Neuronal stem cell (in vitro differentiated cells): ENCODE results near the gene RIPPLY1.
"Not testable (repeated sequence)": the region's sequence is repeated elsewhere in the genome, so short reads cannot be mapped to it uniquely, and the experiment has no call there.

Source experiments
- DNase-seq: peaks from one replicate; pipeline ENCODE4 v3.0.0-alpha.2; 2013; ENCODE audit warnings: low spot score
- H2AFZ ChIP-seq: one replicate; pipeline ENCODE4 v1.6.1; 2013; ENCODE audit warnings: mild to moderate bottlenecking, low read length, inconsistent platforms
- H2AK5ac ChIP-seq: 2 replicates; pipeline ENCODE4 v1.6.1; 2013; ENCODE audit warnings: low read depth, mild to moderate bottlenecking, inconsistent platforms, low read length, moderate library complexity, mixed read lengths
- H2BK120ac ChIP-seq: 2 replicates; pipeline ENCODE4 v1.6.1; 2013; ENCODE audit warnings: low read depth, mild to moderate bottlenecking, inconsistent platforms, low read length, moderate library complexity, mixed read lengths
- H2BK12ac ChIP-seq: one replicate; pipeline ENCODE4 v1.6.1; 2013; ENCODE audit warnings: low read length, inconsistent platforms
- H2BK15ac ChIP-seq: 2 replicates; pipeline ENCODE4 v1.6.1; 2013; ENCODE audit warnings: mild to moderate bottlenecking, low read length, inconsistent platforms, mixed read lengths
- H2BK5ac ChIP-seq: one replicate; pipeline ENCODE4 v1.6.1; 2013; ENCODE audit warnings: inconsistent platforms, mild to moderate bottlenecking, low read length, moderate library complexity
- H3K14ac ChIP-seq: one replicate; pipeline ENCODE4 v1.6.1; 2013; ENCODE audit warnings: low read length, inconsistent platforms
- H3K18ac ChIP-seq: 2 replicates; pipeline ENCODE4 v1.6.1; 2013; ENCODE audit warnings: low read length, inconsistent platforms
- H3K23ac ChIP-seq: 2 replicates; pipeline ENCODE4 v1.6.1; 2013; ENCODE audit warnings: low read depth, mild to moderate bottlenecking, mixed read lengths, low read length, inconsistent platforms; ENCODE audit not compliant: poor library complexity
- H3K27ac ChIP-seq: replicated peaks from 3 replicates; pipeline ENCODE4 v1.5.1; 2013; ENCODE audit warnings: low read length, inconsistent platforms
- H3K27me3 ChIP-seq, 3 experiments: 2 replicates each; pipeline ENCODE4 v1.6.1; 2013; ENCODE audit warnings: low read length in 3 of 3, mild to moderate bottlenecking in 2 of 3, inconsistent platforms in 1 of 3, low read depth in 1 of 3, mixed read lengths in 1 of 3, moderate library complexity in 1 of 3; ENCODE audit not compliant: control insufficient read depth in 3 of 3, insufficient read depth in 3 of 3
- H3K36me3 ChIP-seq, 2 donors: replicated peaks in 1 of 2; 2 replicates each; pipeline ENCODE4 v1.6.1; 2013; ENCODE audit warnings: low read length in 2 of 2; ENCODE audit not compliant: control insufficient read depth in 2 of 2, insufficient read depth in 2 of 2
- H3K4ac ChIP-seq: 2 replicates; pipeline ENCODE4 v1.6.1; 2013; ENCODE audit warnings: inconsistent platforms, mild to moderate bottlenecking, low read length, moderate library complexity
- H3K4me1 ChIP-seq, 2 donors: 1 replicate in 1 of 2; 2 replicates in 1 of 2; pipeline ENCODE4 v1.6.1; 2013; ENCODE audit warnings: low read length in 2 of 2, low read depth in 1 of 2; ENCODE audit not compliant: control insufficient read depth in 2 of 2, insufficient read depth in 1 of 2
- H3K4me2 ChIP-seq: one replicate; pipeline ENCODE4 v1.6.1; 2013; ENCODE audit warnings: mild to moderate bottlenecking, low read length, inconsistent platforms; ENCODE audit not compliant: insufficient read depth, poor library complexity, severe bottlenecking
- H3K4me3 ChIP-seq, 2 donors: 2 replicates each; pipeline ENCODE4 v1.5.1; 2013; ENCODE audit warnings: low read length in 2 of 2, mild to moderate bottlenecking in 2 of 2, inconsistent platforms in 1 of 2, moderate library complexity in 1 of 2
- H3K79me1 ChIP-seq: one replicate; pipeline ENCODE4 v1.6.1; 2013; ENCODE audit warnings: low read depth, mild to moderate bottlenecking, inconsistent platforms, low read length, moderate library complexity
- H3K9ac ChIP-seq: one replicate; pipeline ENCODE4 v1.6.1; 2013; ENCODE audit warnings: mild to moderate bottlenecking, low read depth, low read length, inconsistent platforms; ENCODE audit not compliant: poor library complexity
- H3K9me3 ChIP-seq, 2 donors: replicated peaks in 1 of 2; 2 replicates each; pipeline versions ENCODE3 to v1.6.1; 2013; ENCODE audit warnings: low read length in 2 of 2, mild to moderate bottlenecking in 2 of 2, inconsistent platforms in 1 of 2, low read depth in 1 of 2, mixed read lengths in 1 of 2, moderate library complexity in 1 of 2; ENCODE audit not compliant: control insufficient read depth in 2 of 2, insufficient read depth in 1 of 2
- H4K8ac ChIP-seq: one replicate; pipeline ENCODE4 v1.6.1; 2013; ENCODE audit warnings: low read depth, mild to moderate bottlenecking, inconsistent platforms, low read length, moderate library complexity
- H4K91ac ChIP-seq: one replicate; pipeline ENCODE4 v1.6.1; 2013; ENCODE audit warnings: low read length, low read depth, mild to moderate bottlenecking, inconsistent platforms; ENCODE audit not compliant: poor library complexity
- WGBS, 2 donors: extraction: QIAGEN DNeasy Blood & Tissue Kit; methylation state at CpG; one replicate each; pipeline ENCODE4 v1.1.7; 2013; ENCODE audit warnings: missing lambda C conversion rate in 2 of 2, mixed read lengths in 1 of 2; ENCODE audit not compliant: insufficient read length in 2 of 2, insufficient replicate concordance in 1 of 2; ENCODE audit errors: extremely low coverage in 2 of 2; 5-methylcytosine and 5-hydroxymethylcytosine counted together

Gene RIPPLY1

DNA sequence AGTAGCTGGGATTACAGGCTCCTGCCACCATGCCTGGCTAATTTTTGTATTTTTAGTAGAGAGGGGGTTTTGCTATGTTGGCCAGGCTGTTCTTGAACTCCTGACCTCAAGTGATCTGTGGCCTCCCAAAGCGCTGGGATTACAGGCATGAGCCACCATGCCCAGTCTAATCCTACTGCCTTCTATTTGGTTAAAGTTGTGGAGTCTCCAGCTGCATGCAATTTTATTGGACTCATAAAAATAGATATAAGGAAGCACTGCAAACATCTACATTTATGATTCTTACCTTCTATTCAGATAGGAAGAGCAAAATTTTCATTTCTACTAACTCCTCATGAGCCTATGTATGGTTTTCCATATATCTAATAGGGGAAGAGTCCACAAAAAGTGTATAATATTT is 13.7 kb downstream of the RIPPLY1 start:
- no peak overlapping the region for H3K27ac ChIP-seq
- no peaks in the 10 kb centered on the region for H3K36me3 ChIP-seq
- no peak overlapping the region for H3K23ac ChIP-seq
- H3K79me1 ChIP-seq = no peaks in the 10 kb centered on the region
- no peak overlapping the region for H2AK5ac ChIP-seq
- H3K4me2 ChIP-seq = no peak overlapping the region
- H2BK5ac ChIP-seq = no peak overlapping the region
- no peaks in the 10 kb centered on the region for H3K9me3 ChIP-seq
- peaks cover 0 to 6% (median 0%) of the 10 kb centered on the region in 3 experiments for H3K27me3 ChIP-seq
- no peak overlapping the region for H3K14ac ChIP-seq
- no peak overlapping the region for H2BK12ac ChIP-seq
- no peak overlapping the region for H2AFZ ChIP-seq
- H3K18ac ChIP-seq = no peak overlapping the region
- H3K4ac ChIP-seq = no peak overlapping the region
- H2BK120ac ChIP-seq = no peak overlapping the region
- no peak overlapping the region for H4K91ac ChIP-seq
- no peak for DNase-seq
- no peak overlapping the region for H3K9ac ChIP-seq
- H3K4me3 ChIP-seq = no peak overlapping the region
- WGBS, 2 donors = no CpG with 5 or more reads among the region's 1 CpG
- no peaks in the 10 kb centered on the region for H3K4me1 ChIP-seq
- H4K8ac ChIP-seq = no peak overlapping the region
- H2BK15ac ChIP-seq = no peak overlapping the region

DNA sequence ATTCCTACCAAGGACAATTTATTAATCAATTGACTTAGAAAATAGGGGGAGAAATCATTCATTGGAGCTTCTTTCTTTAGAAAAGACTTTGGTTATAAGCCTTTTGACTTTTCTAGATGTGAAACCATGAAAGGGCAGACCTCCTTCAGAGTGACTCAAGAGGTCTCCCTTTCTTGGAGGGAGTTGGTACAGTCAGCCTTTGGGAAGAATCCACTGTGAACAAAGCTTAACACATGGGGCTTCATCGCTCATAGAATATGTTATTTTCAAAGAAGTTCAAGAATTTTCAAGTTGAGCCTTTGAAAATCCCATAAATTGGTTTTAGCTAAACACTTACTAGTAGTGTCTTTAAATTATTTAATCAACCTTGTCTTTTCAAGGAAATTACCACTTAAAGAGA is 28.0 kb downstream of the RIPPLY1 start:
- Histone ChIP-seq H2AK5ac (no peak overlapping the region), H3K27ac (no peak overlapping the region), H3K36me3 (no peaks in the 10 kb centered on the region), H2BK15ac (no peak overlapping the region), H3K14ac (no peak overlapping the region), H3K23ac (no peak overlapping the region), H4K91ac (no peak overlapping the region), H3K18ac (no peak overlapping the region), H3K27me3 (no peaks in the 10 kb centered on the region), H3K4me3 (no peak overlapping the region), H3K9ac (no peak overlapping the region), H2BK120ac (no peak overlapping the region), H3K4ac (no peak overlapping the region), H2BK5ac (no peak overlapping the region), H3K4me1 (no peaks in the 10 kb centered on the region), H3K9me3 (no peaks in the 10 kb centered on the region), H3K4me2 (no peak overlapping the region), H2BK12ac (no peak overlapping the region), H3K79me1 (no peaks in the 10 kb centered on the region), H2AFZ (no peak overlapping the region), H4K8ac (no peak overlapping the region)
- no CpG with 5 or more reads among the region's 1 CpG for WGBS, 2 donors
- no peak for DNase-seq

DNA sequence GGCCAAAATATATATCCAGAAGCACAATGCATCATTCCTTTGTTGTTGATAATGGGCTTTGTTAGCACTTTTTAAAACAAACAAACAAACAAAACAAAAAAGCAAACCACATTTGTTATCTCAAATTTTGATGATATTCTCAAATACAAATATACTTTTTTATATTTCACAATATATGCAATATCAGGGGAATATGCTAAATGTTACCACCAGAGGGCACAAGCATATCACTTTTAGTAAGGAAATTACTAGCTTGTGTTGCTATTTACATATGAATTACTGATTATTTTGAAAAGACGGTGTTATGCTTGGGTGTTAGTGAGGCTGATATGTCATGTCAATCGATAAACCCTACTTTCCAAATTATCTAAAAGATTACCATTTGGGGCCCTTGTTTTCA is 29.1 kb downstream of the RIPPLY1 start:
- no peak overlapping the region for H3K18ac ChIP-seq
- H2BK5ac ChIP-seq = no peak overlapping the region
- no peak overlapping the region for H2BK15ac ChIP-seq
- H2AK5ac ChIP-seq = no peak overlapping the region
- H3K14ac ChIP-seq = no peak overlapping the region
- H2BK120ac ChIP-seq = no peak overlapping the region
- no peak overlapping the region for H3K4ac ChIP-seq
- H3K27ac ChIP-seq = no peak overlapping the region
- H3K4me2 ChIP-seq = no peak overlapping the region
- H3K9me3 ChIP-seq = no peaks in the 10 kb centered on the region
- H2AFZ ChIP-seq = no peak overlapping the region
- H2BK12ac ChIP-seq = no peak overlapping the region
- no peak overlapping the region for H4K91ac ChIP-seq
- H3K79me1 ChIP-seq = no peaks in the 10 kb centered on the region
- no CpG with 5 or more reads among the region's 2 CpGs for WGBS, 2 donors
- peaks cover 0 to 2% (median 0%) of the 10 kb centered on the region in 3 experiments for H3K27me3 ChIP-seq
- no peak for DNase-seq
- no peaks in the 10 kb centered on the region for H3K4me1 ChIP-seq
- H3K4me3 ChIP-seq = no peak overlapping the region
- no peak overlapping the region for H3K23ac ChIP-seq
- H4K8ac ChIP-seq = no peak overlapping the region
- H3K9ac ChIP-seq = no peak overlapping the region
- H3K36me3 ChIP-seq = no peaks in the 10 kb centered on the region

DNA sequence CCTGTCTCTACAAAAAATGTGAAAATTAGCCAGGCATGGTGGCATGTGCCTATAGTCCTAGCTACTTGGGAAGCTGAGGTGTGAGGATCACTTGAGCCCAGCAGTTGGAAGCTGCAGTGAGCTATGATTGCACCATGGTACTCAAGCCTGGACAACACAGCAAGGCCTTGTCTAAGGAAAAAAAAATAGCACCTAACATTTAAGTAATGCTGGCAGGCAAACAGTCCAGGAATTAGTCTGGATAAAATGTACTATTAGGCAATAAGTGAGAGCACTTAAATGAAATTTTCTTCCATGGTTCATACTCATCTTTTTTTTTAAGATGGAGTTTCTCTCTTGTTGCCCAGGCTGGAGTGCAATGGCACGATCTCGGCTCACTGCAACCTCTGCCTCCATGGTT is 30.3 kb downstream of the RIPPLY1 start:
- H3K18ac ChIP-seq, H3K36me3 ChIP-seq, H3K9ac ChIP-seq, H3K14ac ChIP-seq, H2BK15ac ChIP-seq, H3K4me2 ChIP-seq, H3K4me3 ChIP-seq, H2BK12ac ChIP-seq, H2AK5ac ChIP-seq, H2BK120ac ChIP-seq, H3K27me3 ChIP-seq, H3K4ac ChIP-seq, H2AFZ ChIP-seq, H3K9me3 ChIP-seq, H4K91ac ChIP-seq, H3K23ac ChIP-seq, H3K79me1 ChIP-seq, DNase-seq, H3K4me1 ChIP-seq, H4K8ac ChIP-seq, H3K27ac ChIP-seq, H2BK5ac ChIP-seq: not testable (repeated sequence)
- WGBS, 2 donors = no CpG with 5 or more reads among the region's 2 CpGs
